A549 (cell line): ENCODE measurements around the gene RPH3AL. TPM values are rescaled to one million over a fixed set of nuclear protein-coding genes. Genes with fewer than 3 reads are reported as not detected.
A peak's percentile ranks its signal among the peaks of the same experiment; 100 is the strongest.

Experiments used
- ATAC-seq, 2 experiments: fragments of 200-7000 bp in 1 of 2; fragments of >200 bp in 1 of 2; cut with Nextera tagmentation in 1 of 2; cut with Tn5 transposase in 1 of 2; 3 replicates each; pipeline versions ENCODE4 v1.8.0 to v1.9.1; 2018 to 2020; ENCODE audit warnings: mild to moderate bottlenecking in 1 of 2, moderate library complexity in 1 of 2
- CTCF ChIA-PET: fragments of 300-600 bp; sonication (Branson Sonifier 250); formaldehyde crosslinking; extraction: SDS; loops from one replicate; lab custom pipeline; 2021; ENCODE audit warnings: antibody characterized with exemption, inconsistent platforms; lab: Yijun Ruan, JAX
- POLR2A ChIA-PET: fragments of 350-600 bp; formaldehyde crosslinking; extraction: SDS; loops from one replicate; lab custom pipeline; 2021; ENCODE audit warnings: antibody characterized with exemption, inconsistent platforms; lab: Yijun Ruan, JAX
- DNase-seq, 2 experiments: peaks; one replicate each; pipeline versions ENCODE4 v3.0.0 to v3.0.0-alpha.2; 2011 to 2016; ENCODE audit warnings: low read depth in 1 of 2, low spot score in 1 of 2
- FAIRE-seq: peaks from 2 replicates; lab custom pipeline; 2011; peaks lifted over from hg19 to GRCh38; lab: Jason Lieb, UNC
- H3K27ac ChIP-seq, 2 experiments: fragments of >200 bp; sonication (Bioruptor Twin); formaldehyde crosslinking; 3 replicates each; pipeline ENCODE4 v1.5.1; 2016 to 2017
- H3K4me1 ChIP-seq: fragments of >200 bp; sonication (Bioruptor Twin); formaldehyde crosslinking; 3 replicates; pipeline ENCODE4 v1.6.1; 2016
- H3K4me2 ChIP-seq: fragments of >200 bp; sonication (Bioruptor Twin); formaldehyde crosslinking; 3 replicates; pipeline ENCODE4 v1.6.1; 2016
- H3K4me3 ChIP-seq: fragments of >200 bp; sonication (Bioruptor Twin); formaldehyde crosslinking; 3 replicates; pipeline ENCODE4 v1.5.1; 2016
- H3K9me3 ChIP-seq: fragments of >200 bp; sonication (Bioruptor Twin); formaldehyde crosslinking; 3 replicates; pipeline ENCODE4 v1.6.1; 2016
- BHLHE40 ChIP-seq: IDR thresholded peaks from 2 replicates; pipeline ENCODE4 v1.6.1; 2012; ENCODE audit warnings: low read depth, low read length, inconsistent platforms
- CBX2 ChIP-seq: fragments of 200-600 bp; sonication (generic); IDR thresholded peaks from 2 replicates; pipeline ENCODE4 v1.6.1; 2016; ENCODE audit warnings: low read depth, mild to moderate bottlenecking, borderline replicate concordance
- CHD2 ChIP-seq: fragments of 150-350 bp; IDR thresholded peaks from 2 replicates; pipeline ENCODE4 v1.6.1; 2014; ENCODE audit warnings: low read length; ENCODE audit not compliant: partially characterized antibody
- EHF ChIP-seq: fragments of 250-450 bp; sonication (Bioruptor Pico); IDR thresholded peaks from 2 replicates; pipeline ENCODE4 v1.5.0; 2020; ENCODE audit warnings: mild to moderate bottlenecking
- EHMT2 ChIP-seq: fragments of 200-600 bp; sonication (generic); IDR thresholded peaks from 2 replicates; pipeline ENCODE4 v1.6.1; 2016; ENCODE audit warnings: antibody characterized with exemption, low read depth, mild to moderate bottlenecking, moderate library complexity
- FOSB ChIP-seq: fragments of 250-450 bp; sonication (Bioruptor Pico); IDR thresholded peaks from 2 replicates; pipeline ENCODE4 v1.5.0; 2020; ENCODE audit warnings: mild to moderate bottlenecking, moderate library complexity
- FOXS1 ChIP-seq: fragments of 250-450 bp; sonication (Bioruptor Pico); IDR thresholded peaks from 2 replicates; pipeline ENCODE4 v1.5.0; 2020; ENCODE audit warnings: mild to moderate bottlenecking, moderate library complexity
- HOXB13 ChIP-seq: fragments of 250-450 bp; sonication (Bioruptor Pico); IDR thresholded peaks from 2 replicates; pipeline ENCODE4 v1.5.0; 2020; ENCODE audit warnings: low read depth, mild to moderate bottlenecking, moderate library complexity
- JUNB ChIP-seq: fragments of >200 bp; sonication (Bioruptor Twin); formaldehyde crosslinking; IDR thresholded peaks from 2 replicates; pipeline ENCODE4 v1.6.1; 2016
- MAFK ChIP-seq: fragments of 450-650 bp; IDR thresholded peaks from 2 replicates; pipeline ENCODE4 v1.6.1; 2014; ENCODE audit not compliant: partially characterized antibody
- NFE2L2 ChIP-seq: fragments of 150-350 bp; conservative IDR thresholded peaks from 2 replicates; pipeline ENCODE4 v1.6.1; 2014; ENCODE audit warnings: low read length
- NR3C1 ChIP-seq: fragments of >200 bp; sonication (Bioruptor Twin); formaldehyde crosslinking; IDR thresholded peaks from 3 replicates; pipeline ENCODE4 v1.6.1; 2017
- PHF8 ChIP-seq: fragments of 200-600 bp; sonication (generic); IDR thresholded peaks from 2 replicates; pipeline ENCODE4 v1.6.1; 2016; ENCODE audit warnings: low read depth, mild to moderate bottlenecking, antibody characterized with exemption, moderate library complexity, borderline replicate concordance
- POLR2AphosphoS2 ChIP-seq: conservative IDR thresholded peaks from 2 replicates; pipeline ENCODE4 v1.6.1; 2012; ENCODE audit warnings: low read length, improper control_type of control experiment, inconsistent platforms
- RCOR1 ChIP-seq: fragments of 150-350 bp; IDR thresholded peaks from 2 replicates; pipeline ENCODE4 v1.6.1; 2014; ENCODE audit warnings: antibody characterized with exemption, low read length, low read depth
- SMC3 ChIP-seq: fragments of >200 bp; sonication (Bioruptor Twin); formaldehyde crosslinking; IDR thresholded peaks from 3 replicates; pipeline ENCODE4 v1.6.1; 2018; ENCODE audit warnings: inconsistent platforms
- SREBF2 ChIP-seq: fragments of 450-650 bp; IDR thresholded peaks from 2 replicates; pipeline ENCODE4 v1.6.1; 2014; ENCODE audit warnings: mild to moderate bottlenecking, moderate library complexity
- TFCP2L1 ChIP-seq: fragments of 250-450 bp; sonication (Bioruptor Pico); IDR thresholded peaks from 2 replicates; pipeline ENCODE4 v1.5.0; 2021; ENCODE audit warnings: mild to moderate bottlenecking
- TP53 ChIP-seq: fragments of 250-450 bp; sonication (Bioruptor Pico); IDR thresholded peaks from 2 replicates; pipeline ENCODE4 v1.5.0; 2021; ENCODE audit warnings: mild to moderate bottlenecking, moderate library complexity
- ZC3H11A ChIP-seq: fragments of 450-650 bp; IDR thresholded peaks from 2 replicates; pipeline ENCODE4 v1.6.1; 2014; ENCODE audit warnings: antibody characterized with exemption, mild to moderate bottlenecking
- ZFP36 ChIP-seq: fragments of 450-650 bp; IDR thresholded peaks from 2 replicates; pipeline ENCODE4 v1.6.1; 2014; ENCODE audit warnings: borderline replicate concordance; ENCODE audit not compliant: partially characterized antibody
- ZNF302 ChIP-seq: fragments of 250-450 bp; sonication (Bioruptor Pico); IDR thresholded peaks from 2 replicates; pipeline ENCODE4 v1.9.0; 2021; ENCODE audit warnings: inconsistent platforms, mild to moderate bottlenecking, moderate library complexity
- WGBS: methylation state at CpG from one replicate; pipeline ENCODE4 v1.1.6; 2017; ENCODE audit errors: missing lambda C conversion rate; 5-methylcytosine and 5-hydroxymethylcytosine counted together
- polyA plus RNA-seq, 4 experiments: library from polyadenylated mRNA; depleted of rRNA in 3 of 4; stranded (reverse); fragments of >200 nt; fragmentation: RNase III in 1 of 4; extraction: RNeasy Plus Mini Kit Qiagen cat#74134 plus additional on column Dnase treatment in 1 of 4; gene quantifications; 2 replicates in 3 of 4; 3 replicates in 1 of 4; pipeline ENCODE4 v1.2.3, GENCODE V29; 2011 to 2017
- TF ChIP-seq, protein P1 (sequence below): fragments of >200 bp; sonication (Bioruptor Twin); formaldehyde crosslinking; IDR thresholded peaks from 3 replicates; pipeline ENCODE4 v1.6.1; 2016
- TF ChIP-seq, protein P2 (sequence below): fragments of 150-350 bp; IDR thresholded peaks from 2 replicates; pipeline ENCODE4 v1.6.1; 2014; ENCODE audit warnings: low read depth, mild to moderate bottlenecking, low read length
- TF ChIP-seq, protein P3 (sequence below): fragments of 250-450 bp; sonication (Bioruptor Pico); IDR thresholded peaks from 2 replicates; pipeline ENCODE4 v1.5.0; 2021; ENCODE audit warnings: mild to moderate bottlenecking, moderate library complexity, borderline replicate concordance
- TF ChIP-seq, protein P4 (sequence below): fragments of 250-450 bp; sonication (Bioruptor Pico); IDR thresholded peaks from 2 replicates; pipeline ENCODE4 v1.5.0; 2020; ENCODE audit warnings: low read depth, mild to moderate bottlenecking, moderate library complexity
- TF ChIP-seq, protein P5 (sequence below): IDR thresholded peaks from 2 replicates; pipeline ENCODE4 v1.6.1; 2012

The RPH3AL gene
- polyA plus RNA-seq, 2 of the 4 experiments (the other 2 are of a cell fraction): 23.3 to 31.1 TPM

DNA sequence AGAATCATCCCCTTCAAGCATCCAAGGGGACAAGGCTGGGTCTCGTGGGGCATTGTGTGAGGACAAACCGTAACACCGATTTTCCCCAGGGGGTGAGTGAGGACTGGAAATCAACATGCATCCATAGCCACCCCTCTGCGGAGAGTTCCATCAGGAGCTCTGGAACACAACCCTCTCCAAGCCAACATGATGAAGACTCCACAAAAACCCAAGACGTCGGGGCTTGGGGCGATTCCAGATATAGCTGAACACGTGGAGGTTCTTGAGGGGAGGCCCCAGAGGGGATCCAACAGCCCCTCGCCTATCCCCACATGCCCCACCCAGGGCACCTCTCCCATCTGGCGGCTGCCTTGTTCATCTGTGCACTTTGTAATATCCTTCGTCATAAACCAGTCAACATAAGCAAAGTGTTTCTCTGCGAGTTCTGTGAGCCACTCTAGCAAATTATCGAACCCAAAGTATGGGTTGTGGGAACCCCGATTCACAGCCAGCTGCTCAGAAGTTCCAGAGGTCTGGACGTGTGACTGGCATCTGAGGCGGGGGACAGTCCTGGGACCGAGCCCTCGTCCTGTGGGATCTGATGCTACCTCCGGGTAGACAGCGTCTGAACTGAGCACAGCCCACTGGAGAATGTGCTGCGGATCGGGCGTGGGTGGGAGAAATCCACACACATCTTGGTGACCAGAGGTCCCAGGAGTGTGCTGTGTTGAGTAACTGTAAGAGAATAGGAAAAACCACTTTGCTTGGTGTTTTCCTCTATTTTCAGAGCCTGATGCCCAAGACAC is 55.5 kb downstream of the RPH3AL start:
- Histone ChIP-seq H3K27ac (no peak overlapping the region), H3K9me3 (no peaks in the 10 kb centered on the region), H3K4me1 (no peaks in the 10 kb centered on the region), H3K4me3 (no peak overlapping the region), H3K4me2 (no peak overlapping the region)
- ChIA-PET CTCF (interaction anchor here (0.9 to 1.5 kb wide), 5 partner anchors 9 to 133 kb away, joined by 3 to 4 read pairs (median 3); no protein-coding TSS in a partner anchor), POLR2A (no interaction called here)
- no peak for FAIRE-seq
- 94% methylated on average over 23 of the region's 23 CpGs for WGBS
- no peak for TF ChIP-seq FOXS1
- no peak for TF ChIP-seq NFE2L2
- no peak for TF ChIP-seq SMC3
- no peak for TF ChIP-seq TFCP2L1
- TF ChIP-seq POLR2AphosphoS2: no peak
- TF ChIP-seq, protein P1, sequence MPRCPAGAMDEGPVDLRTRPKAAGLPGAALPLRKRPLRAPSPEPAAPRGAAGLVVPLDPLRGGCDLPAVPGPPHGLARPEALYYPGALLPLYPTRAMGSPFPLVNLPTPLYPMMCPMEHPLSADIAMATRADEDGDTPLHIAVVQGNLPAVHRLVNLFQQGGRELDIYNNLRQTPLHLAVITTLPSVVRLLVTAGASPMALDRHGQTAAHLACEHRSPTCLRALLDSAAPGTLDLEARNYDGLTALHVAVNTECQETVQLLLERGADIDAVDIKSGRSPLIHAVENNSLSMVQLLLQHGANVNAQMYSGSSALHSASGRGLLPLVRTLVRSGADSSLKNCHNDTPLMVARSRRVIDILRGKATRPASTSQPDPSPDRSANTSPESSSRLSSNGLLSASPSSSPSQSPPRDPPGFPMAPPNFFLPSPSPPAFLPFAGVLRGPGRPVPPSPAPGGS: no peak
- no peak for TF ChIP-seq MAFK
- TF ChIP-seq FOSB (CRISPR knock-in tag): no peak
- no peak for TF ChIP-seq EHF (CRISPR knock-in tag)
- TF ChIP-seq NR3C1: no peak
- TF ChIP-seq ZC3H11A: no peak
- TF ChIP-seq ZNF302 (CRISPR knock-in tag): no peak
- TF ChIP-seq CHD2: no peak
- TF ChIP-seq SREBF2: no peak
- TF ChIP-seq EHMT2: no peak
- TF ChIP-seq CBX2: no peak
- TF ChIP-seq ZFP36: no peak
- TF ChIP-seq BHLHE40: no peak
- DNase-seq: no peak
- peak in 1 of 2 experiments; percentile 25; a peak in 2 of 6 replicates for ATAC-seq

DNA sequence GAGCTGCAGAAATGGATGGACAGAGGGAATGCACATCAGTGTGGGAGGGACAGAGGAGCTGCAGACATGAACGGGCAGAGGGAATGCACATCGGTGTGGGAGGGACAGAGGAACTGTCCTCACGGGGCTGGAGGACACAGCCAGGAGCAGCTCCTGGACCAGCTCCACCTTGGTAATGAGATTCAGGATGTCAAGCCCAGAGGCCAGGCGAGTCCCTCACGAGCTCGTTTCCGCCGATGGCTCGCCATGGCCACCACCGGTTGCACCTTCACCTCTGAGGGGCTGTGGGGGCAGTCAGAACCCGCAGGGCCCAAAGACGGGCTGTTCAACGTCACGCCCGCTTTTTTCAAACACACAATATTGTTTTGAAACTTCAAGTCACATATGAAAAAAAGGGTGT is 56.2 kb downstream of the RPH3AL start:
- Histone ChIP-seq H3K9me3 (no peaks in the 10 kb centered on the region), H3K4me2 (no peak overlapping the region), H3K4me3 (no peak overlapping the region), H3K27ac (no peak overlapping the region), H3K4me1 (no peaks in the 10 kb centered on the region)
- FAIRE-seq (no peak), ATAC-seq (no peak), DNase-seq (no peak)
- WGBS: 87% methylated on average over 15 of the region's 15 CpGs
- POLR2A ChIA-PET: no interaction called here
- TF ChIP-seq, protein P2, sequence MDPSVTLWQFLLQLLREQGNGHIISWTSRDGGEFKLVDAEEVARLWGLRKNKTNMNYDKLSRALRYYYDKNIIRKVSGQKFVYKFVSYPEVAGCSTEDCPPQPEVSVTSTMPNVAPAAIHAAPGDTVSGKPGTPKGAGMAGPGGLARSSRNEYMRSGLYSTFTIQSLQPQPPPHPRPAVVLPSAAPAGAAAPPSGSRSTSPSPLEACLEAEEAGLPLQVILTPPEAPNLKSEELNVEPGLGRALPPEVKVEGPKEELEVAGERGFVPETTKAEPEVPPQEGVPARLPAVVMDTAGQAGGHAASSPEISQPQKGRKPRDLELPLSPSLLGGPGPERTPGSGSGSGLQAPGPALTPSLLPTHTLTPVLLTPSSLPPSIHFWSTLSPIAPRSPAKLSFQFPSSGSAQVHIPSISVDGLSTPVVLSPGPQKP: no peak
- TF ChIP-seq RCOR1 (no peak), PHF8 (no peak), POLR2AphosphoS2 (no peak), ZFP36 (no peak), JUNB (no peak), TP53 (CRISPR knock-in tag) (no peak), HOXB13 (CRISPR knock-in tag) (no peak)
- TF ChIP-seq, protein P3, sequence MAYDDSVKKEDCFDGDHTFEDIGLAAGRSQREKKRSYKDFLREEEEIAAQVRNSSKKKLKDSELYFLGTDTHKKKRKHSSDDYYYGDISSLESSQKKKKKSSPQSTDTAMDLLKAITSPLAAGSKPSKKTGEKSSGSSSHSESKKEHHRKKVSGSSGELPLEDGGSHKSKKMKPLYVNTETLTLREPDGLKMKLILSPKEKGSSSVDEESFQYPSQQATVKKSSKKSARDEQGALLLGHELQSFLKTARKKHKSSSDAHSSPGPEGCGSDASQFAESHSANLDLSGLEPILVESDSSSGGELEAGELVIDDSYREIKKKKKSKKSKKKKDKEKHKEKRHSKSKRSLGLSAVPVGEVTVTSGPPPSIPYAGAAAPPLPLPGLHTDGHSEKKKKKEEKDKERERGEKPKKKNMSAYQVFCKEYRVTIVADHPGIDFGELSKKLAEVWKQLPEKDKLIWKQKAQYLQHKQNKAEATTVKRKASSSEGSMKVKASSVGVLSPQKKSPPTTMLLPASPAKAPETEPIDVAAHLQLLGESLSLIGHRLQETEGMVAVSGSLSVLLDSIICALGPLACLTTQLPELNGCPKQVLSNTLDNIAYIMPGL (CRISPR knock-in tag): no peak
- TF ChIP-seq, protein P4, sequence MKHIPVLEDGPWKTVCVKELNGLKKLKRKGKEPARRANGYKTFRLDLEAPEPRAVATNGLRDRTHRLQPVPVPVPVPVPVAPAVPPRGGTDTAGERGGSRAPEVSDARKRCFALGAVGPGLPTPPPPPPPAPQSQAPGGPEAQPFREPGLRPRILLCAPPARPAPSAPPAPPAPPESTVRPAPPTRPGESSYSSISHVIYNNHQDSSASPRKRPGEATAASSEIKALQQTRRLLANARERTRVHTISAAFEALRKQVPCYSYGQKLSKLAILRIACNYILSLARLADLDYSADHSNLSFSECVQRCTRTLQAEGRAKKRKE (CRISPR knock-in tag): no peak
- TF ChIP-seq, protein P5, sequence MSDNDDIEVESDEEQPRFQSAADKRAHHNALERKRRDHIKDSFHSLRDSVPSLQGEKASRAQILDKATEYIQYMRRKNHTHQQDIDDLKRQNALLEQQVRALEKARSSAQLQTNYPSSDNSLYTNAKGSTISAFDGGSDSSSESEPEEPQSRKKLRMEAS: no peak
- CTCF ChIA-PET: interaction anchor here (0.9 to 1.5 kb wide), 5 partner anchors 10 to 133 kb away, joined by 3 to 4 read pairs (median 3); no protein-coding TSS in a partner anchor
